ENCODE measurements around the gene PKP4. TPM values are rescaled to one million over a fixed set of nuclear protein-coding genes. Genes with fewer than 3 reads are reported as not detected.

Gene PKP4
- total RNA-seq, 2 donors from 2014 or later: 43.7 to 67.3 TPM

DNA sequence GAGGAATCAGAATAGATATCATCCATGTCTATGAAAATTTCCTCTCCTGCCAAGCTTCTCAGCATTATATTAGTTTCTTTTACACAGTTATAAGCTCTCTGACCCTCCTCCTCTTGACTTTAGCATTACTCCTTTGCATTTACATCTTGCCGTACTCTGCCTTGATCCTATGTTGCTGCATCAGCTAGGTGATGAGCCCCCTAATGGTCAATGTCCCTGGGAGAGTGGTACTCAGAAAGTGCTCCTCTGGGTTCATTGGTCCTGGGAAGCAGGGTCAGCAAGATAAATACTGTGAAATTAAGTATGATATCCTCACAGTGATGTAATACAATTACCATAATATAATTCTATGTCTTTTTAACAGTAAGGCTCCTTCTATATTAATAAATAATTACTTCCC, 74.1 kb downstream of the PKP4 start:
- Histone ChIP-seq H3K36me3 (no peaks in the 10 kb centered on the region), H3K9me3 (no peaks in the 10 kb centered on the region), H3K4me3 (no peak overlapping the region), H3K9ac (ENCODE audit: low read depth in 2 of 2, low read length in 2 of 2) (no peak overlapping the region), H3K4me1 (no peaks in the 10 kb centered on the region), H3K27ac (no peak overlapping the region), H3K27me3 (no peaks in the 10 kb centered on the region)
- no peak for DNase-seq
- TF ChIP-seq, protein P1, sequence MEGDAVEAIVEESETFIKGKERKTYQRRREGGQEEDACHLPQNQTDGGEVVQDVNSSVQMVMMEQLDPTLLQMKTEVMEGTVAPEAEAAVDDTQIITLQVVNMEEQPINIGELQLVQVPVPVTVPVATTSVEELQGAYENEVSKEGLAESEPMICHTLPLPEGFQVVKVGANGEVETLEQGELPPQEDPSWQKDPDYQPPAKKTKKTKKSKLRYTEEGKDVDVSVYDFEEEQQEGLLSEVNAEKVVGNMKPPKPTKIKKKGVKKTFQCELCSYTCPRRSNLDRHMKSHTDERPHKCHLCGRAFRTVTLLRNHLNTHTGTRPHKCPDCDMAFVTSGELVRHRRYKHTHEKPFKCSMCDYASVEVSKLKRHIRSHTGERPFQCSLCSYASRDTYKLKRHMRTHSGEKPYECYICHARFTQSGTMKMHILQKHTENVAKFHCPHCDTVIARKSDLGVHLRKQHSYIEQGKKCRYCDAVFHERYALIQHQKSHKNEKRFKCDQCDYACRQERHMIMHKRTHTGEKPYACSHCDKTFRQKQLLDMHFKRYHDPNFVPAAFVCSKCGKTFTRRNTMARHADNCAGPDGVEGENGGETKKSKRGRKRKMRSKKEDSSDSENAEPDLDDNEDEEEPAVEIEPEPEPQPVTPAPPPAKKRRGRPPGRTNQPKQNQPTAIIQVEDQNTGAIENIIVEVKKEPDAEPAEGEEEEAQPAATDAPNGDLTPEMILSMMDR (IDR thresholded peaks at IDR 0.05): no peak
- intact Hi-C loops (cut with DNase I): no loop called here

DNA sequence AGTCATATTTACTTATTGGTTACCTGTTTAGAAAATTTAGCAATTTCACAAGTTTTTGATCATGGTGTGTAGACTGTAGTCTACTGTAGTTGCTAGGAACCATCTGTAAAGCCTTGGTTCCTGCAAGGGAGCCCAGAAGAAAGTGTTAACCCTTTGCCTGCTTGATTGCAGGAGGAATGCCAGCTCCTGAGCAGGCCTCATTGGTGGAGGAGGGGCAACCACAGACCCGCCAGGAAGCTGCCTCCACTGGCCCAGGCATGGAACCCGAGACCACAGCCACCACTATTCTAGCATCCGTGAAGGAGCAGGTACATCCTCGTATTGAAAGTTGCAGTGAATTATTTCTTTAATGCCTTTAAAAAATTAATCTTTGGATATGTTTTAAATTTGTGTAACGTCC, 76.3 kb downstream of the PKP4 start:
- TF ChIP-seq, protein P1 (IDR thresholded peaks at IDR 0.05): no peak
- no peaks in the 10 kb centered on the region for H3K27me3 ChIP-seq
- H3K4me1 ChIP-seq: no peaks in the 10 kb centered on the region
- H3K36me3 ChIP-seq: no peaks in the 10 kb centered on the region
- DNase-seq: no peak
- intact Hi-C loops (cut with DNase I): no loop called here
- H3K4me3 ChIP-seq: no peak overlapping the region
- no peak overlapping the region for H3K27ac ChIP-seq
- no peak overlapping the region for H3K9ac ChIP-seq (ENCODE audit: low read depth in 2 of 2, low read length in 2 of 2)
- H3K9me3 ChIP-seq: no peaks in the 10 kb centered on the region

DNA sequence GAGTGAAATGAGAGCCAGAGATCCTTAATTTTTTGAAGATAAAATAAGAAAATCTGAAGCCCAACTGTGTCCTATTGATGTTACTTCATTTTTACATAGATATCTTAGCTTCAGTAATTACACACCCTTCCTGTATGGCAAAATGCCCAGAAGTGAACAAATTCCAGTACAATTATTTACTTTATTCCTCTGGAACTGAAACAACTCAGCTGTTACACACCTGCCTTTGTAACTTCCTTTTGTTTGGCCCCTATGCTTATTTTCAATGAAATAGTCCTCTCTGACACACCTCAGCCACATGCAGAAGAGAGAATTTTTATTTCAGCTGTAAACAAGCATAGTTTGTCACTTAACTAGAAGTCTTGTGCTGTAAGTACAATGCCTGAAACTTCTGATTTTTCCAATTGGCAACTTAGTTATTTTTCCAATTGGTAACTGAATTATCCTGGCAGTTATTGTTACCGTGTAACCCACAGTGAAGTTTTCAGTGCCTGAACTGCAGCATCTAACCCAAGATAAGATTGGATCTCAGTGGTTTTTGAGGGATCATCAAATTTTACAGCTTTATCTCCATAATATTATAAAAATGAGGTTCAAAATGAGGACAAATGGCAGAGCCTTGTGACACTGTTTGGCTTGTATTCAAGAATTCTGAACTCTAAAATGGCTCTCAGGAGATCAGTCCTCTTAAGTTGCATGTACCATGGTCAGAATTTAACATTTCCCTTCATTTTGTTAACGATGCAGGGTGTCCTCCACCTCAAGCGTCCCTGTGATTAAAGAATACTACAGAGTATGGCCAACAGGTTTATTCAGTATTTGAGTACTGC, 82.6 kb downstream of the PKP4 start:
- Histone ChIP-seq H3K27ac (peak overlapping the region; percentile 44), H3K27me3 (no peaks in the 10 kb centered on the region), H3K4me3 (no peak overlapping the region), H3K9ac (ENCODE audit: low read depth in 2 of 2, low read length in 2 of 2) (peak overlapping the region in 1 of 2 donors; percentile 21), H3K4me1 (no peaks in the 10 kb centered on the region), H3K9me3 (no peaks in the 10 kb centered on the region), H3K36me3 (no peaks in the 10 kb centered on the region)
- TF ChIP-seq, protein P1 (IDR thresholded peaks at IDR 0.05): no peak
- DNase-seq: peak; percentile 60
- intact Hi-C loops (cut with DNase I): no loop called here

DNA sequence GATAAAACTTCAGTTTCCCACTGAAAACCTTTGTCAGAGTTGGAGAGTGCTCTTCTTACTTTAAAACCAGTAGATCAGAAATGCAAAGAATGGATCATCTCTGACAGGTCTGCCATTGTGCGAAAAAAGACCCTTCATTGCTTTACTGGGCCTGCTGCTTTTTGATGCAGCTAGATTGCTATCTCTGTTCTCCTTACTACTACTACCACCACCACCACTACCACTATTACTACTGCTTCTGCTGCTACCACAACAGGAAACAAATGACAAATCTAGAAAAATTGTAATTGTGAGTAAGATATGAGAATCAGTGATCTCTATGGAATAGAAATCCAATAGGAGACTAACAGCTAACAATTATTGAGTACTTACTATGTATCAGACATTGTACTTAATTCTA, 85.8 kb downstream of the PKP4 start:
- H3K36me3 ChIP-seq: no peaks in the 10 kb centered on the region
- TF ChIP-seq, protein P1 (IDR thresholded peaks at IDR 0.05): no peak
- no peaks in the 10 kb centered on the region for H3K27me3 ChIP-seq
- no peak for DNase-seq
- no peak overlapping the region for H3K4me3 ChIP-seq
- no peak overlapping the region for H3K27ac ChIP-seq
- H3K9ac ChIP-seq (ENCODE audit: low read depth in 2 of 2, low read length in 2 of 2): no peak overlapping the region
- intact Hi-C loops (cut with DNase I): no loop called here
- no peaks in the 10 kb centered on the region for H3K4me1 ChIP-seq
- H3K9me3 ChIP-seq: no peaks in the 10 kb centered on the region

DNA sequence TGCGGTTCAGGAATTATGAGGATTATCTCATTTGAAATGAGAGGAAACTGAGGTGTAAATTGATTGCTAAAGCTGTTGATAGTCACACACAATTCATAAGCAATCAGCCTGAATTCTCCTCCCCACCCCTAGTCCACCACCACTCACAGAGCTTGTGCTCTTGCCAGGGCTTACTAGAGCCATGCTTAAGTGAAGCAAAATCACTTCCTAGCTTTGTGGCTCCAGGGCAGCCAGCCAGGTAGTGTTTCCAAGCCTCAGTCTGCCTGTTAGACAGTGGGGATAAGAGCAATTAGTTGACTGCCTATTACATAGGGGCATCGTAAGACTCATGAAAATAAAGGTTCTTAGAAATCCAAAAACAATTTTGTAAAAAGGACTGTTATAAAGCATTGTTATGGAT, 87.2 kb downstream of the PKP4 start:
- Histone ChIP-seq H3K9me3 (no peaks in the 10 kb centered on the region), H3K4me3 (no peak overlapping the region), H3K9ac (ENCODE audit: low read depth in 2 of 2, low read length in 2 of 2) (no peak overlapping the region), H3K36me3 (no peaks in the 10 kb centered on the region), H3K27ac (no peak overlapping the region), H3K4me1 (no peaks in the 10 kb centered on the region), H3K27me3 (no peaks in the 10 kb centered on the region)
- TF ChIP-seq, protein P1 (IDR thresholded peaks at IDR 0.05): no peak
- intact Hi-C loops (cut with DNase I): no loop called here
- no peak for DNase-seq

All from colonic mucosa (tissue), 4 donors.